Fibroblast of villous mesenchyme (primary cell): ENCODE results near the gene LUZP1. TPM values are rescaled to one million over a fixed set of nuclear protein-coding genes. Genes with fewer than 3 reads are reported as not detected.

Experiments used
- DNase-seq: peaks from one replicate; pipeline ENCODE4 v3.0.0-alpha.2; 2010; ENCODE audit warnings: low read depth
- H3K4me3 ChIP-seq: 2 replicates; pipeline ENCODE4 v1.5.1; 2011; ENCODE audit warnings: low read depth, mild to moderate bottlenecking, low read length
- total RNA-seq: library from RNA; depleted of rRNA; stranded (reverse); fragments of >200 nt; gene quantifications from 2 replicates; pipeline ENCODE4 v1.2.3, GENCODE V29; 2012
- TF ChIP-seq, protein P1 (sequence below): IDR thresholded peaks from 2 replicates; pipeline ENCODE4 v1.5.1; 2012; ENCODE audit warnings: low read depth, mild to moderate bottlenecking, low read length; ENCODE audit not compliant: insufficient read depth

LUZP1 gene
- total RNA-seq, 1 donor, result 55.3 TPM

- TF ChIP-seq, protein P1, sequence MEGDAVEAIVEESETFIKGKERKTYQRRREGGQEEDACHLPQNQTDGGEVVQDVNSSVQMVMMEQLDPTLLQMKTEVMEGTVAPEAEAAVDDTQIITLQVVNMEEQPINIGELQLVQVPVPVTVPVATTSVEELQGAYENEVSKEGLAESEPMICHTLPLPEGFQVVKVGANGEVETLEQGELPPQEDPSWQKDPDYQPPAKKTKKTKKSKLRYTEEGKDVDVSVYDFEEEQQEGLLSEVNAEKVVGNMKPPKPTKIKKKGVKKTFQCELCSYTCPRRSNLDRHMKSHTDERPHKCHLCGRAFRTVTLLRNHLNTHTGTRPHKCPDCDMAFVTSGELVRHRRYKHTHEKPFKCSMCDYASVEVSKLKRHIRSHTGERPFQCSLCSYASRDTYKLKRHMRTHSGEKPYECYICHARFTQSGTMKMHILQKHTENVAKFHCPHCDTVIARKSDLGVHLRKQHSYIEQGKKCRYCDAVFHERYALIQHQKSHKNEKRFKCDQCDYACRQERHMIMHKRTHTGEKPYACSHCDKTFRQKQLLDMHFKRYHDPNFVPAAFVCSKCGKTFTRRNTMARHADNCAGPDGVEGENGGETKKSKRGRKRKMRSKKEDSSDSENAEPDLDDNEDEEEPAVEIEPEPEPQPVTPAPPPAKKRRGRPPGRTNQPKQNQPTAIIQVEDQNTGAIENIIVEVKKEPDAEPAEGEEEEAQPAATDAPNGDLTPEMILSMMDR, result no peak
- DNase-seq, result no peak
- no peak overlapping the region for H3K4me3 ChIP-seq
Observed at GRCh38 chr1:23062271-23062670, 106.4 kb downstream of the LUZP1 start.

DNA sequence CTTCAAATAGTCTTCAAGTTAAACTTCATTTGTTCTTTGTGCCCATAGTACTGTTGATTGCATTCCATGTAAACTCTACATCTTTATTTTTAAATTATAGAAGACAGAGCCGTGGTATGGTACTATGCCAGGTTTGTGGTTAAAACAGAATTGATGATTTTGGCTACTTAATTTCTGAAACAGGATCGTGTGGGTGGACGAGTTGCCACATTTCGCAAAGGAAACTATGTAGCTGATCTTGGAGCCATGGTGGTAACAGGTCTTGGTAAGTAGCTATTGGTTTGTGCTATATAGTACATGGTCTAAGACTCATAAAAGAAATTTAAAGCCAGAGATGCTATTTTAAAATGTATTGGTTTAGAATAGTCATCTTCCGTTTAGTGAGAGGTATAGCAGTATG is 111.4 kb downstream of the LUZP1 start:
- DNase-seq, result no peak
- TF ChIP-seq, protein P1, result no peak
- no peak overlapping the region for H3K4me3 ChIP-seq

GRCh38 chr1:23051290-23051909 is 117.3 kb downstream of the LUZP1 start:
- TF ChIP-seq, protein P1, result no peak
- no peak for DNase-seq
- H3K4me3 ChIP-seq, result no peak overlapping the region

DNA sequence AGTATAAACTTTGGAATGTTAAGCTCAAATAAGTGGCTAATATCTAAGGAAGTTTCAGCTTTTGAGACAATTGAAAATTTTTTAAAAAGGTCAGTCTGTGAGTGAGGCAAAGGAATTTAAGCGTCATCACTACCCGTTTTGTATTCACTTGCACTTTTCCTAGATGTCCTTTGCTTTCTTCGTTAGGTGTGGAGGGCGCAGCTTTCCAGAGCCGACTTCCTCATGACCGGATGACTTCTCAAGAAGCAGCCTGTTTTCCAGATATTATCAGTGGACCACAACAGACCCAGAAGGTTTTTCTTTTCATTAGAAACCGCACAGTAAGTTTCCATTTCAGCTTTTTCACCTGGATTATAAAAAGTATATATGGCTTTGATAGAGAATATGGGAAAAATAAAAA is 118.5 kb downstream of the LUZP1 start:
- no peak for DNase-seq
- TF ChIP-seq, protein P1, result no peak
- H3K4me3 ChIP-seq, result no peak overlapping the region

- no peak overlapping the region for H3K4me3 ChIP-seq
- TF ChIP-seq, protein P1, result no peak
Observed at GRCh38 chr1:23044035-23044434, 124.6 kb downstream of the LUZP1 start.

GRCh38 chr1:23040509-23040908 is 128.1 kb downstream of the LUZP1 start:
- TF ChIP-seq, protein P1, result no peak
- DNase-seq, result no peak
- no peak overlapping the region for H3K4me3 ChIP-seq

More at GRCh38 chr1:23044035-23044434, 124.6 kb downstream of the LUZP1 start:
- no peak for DNase-seq

DNA sequence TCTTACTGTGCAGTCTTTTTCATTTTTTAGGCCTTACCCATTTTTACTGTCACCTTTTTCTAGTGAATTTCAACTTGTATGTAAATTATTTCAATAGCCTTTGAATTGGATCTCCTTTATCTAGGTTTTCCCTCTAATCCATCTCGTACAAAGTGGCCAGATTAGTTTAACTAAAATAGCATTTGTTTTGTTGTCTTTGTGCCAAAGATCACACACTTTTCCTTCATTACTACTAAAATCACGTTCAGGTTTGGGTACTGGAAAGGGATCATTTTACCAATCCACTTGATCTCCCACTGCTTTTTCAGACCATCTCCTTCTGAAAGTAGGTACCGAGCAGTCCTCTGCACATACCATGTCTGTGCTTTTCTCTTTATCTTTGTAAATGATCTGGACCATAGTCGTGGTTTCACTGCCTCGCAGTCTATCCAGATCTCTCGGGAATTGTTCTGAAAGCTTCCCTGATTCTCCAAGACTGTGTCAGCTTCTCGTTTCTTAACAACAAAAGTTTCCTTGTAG is 129.3 kb downstream of the LUZP1 start:
- TF ChIP-seq, protein P1, result no peak
- H3K4me3 ChIP-seq, result no peak overlapping the region
- no peak for DNase-seq
